HepG2 (cell line): ENCODE results near the gene LAIR1.
"Not testable (repeated sequence)": the region's sequence is repeated elsewhere in the genome, so short reads cannot be mapped to it uniquely, and the experiment has no call there.

Experiments
- CBFB ChIP-seq: sonication (generic); formaldehyde crosslinking; IDR thresholded peaks from 2 replicates; pipeline ENCODE4 v1.4.0; 2020; ENCODE audit warnings: missing genetic modification reagents
- CHD2 ChIP-seq: IDR thresholded peaks from 2 replicates; pipeline ENCODE4 v1.6.1; 2011; ENCODE audit warnings: low read depth, low read length, improper control_type of control experiment
- ELF3 ChIP-seq: IDR thresholded peaks from 2 replicates; pipeline ENCODE4 v1.6.1; 2016; ENCODE audit warnings: missing genetic modification reagents, missing compliant biosample characterization
- EZH2 ChIP-seq: conservative IDR thresholded peaks from 2 replicates; pipeline ENCODE4 v1.6.1; 2012; ENCODE audit warnings: mild to moderate bottlenecking, low read depth, low read length, moderate library complexity
- JUNB ChIP-seq: sonication (generic); formaldehyde crosslinking; IDR thresholded peaks from 2 replicates; pipeline ENCODE4 v1.8.0; 2022; ENCODE audit warnings: missing genetic modification reagents, mild to moderate bottlenecking, borderline replicate concordance
- NFE2 ChIP-seq: sonication (generic); formaldehyde crosslinking; IDR thresholded peaks from 2 replicates; pipeline ENCODE4 v1.4.0; 2020; ENCODE audit warnings: missing genetic modification reagents
- POLR2AphosphoS5 ChIP-seq: IDR thresholded peaks from 2 replicates; pipeline ENCODE4 v1.6.1; 2012; ENCODE audit warnings: low read depth, low read length
- RAD21 ChIP-seq: fragments of 450-650 bp; formaldehyde crosslinking; IDR thresholded peaks from 2 replicates; pipeline ENCODE4 v1.5.0; 2020; ENCODE audit warnings: mild to moderate bottlenecking
- SP1 ChIP-seq, 2 experiments: fragments of 450-650 bp in 1 of 2; sonication (generic) in 1 of 2; formaldehyde crosslinking in 1 of 2; IDR thresholded peaks; 2 replicates each; pipeline versions ENCODE4 v1.4.0 to v1.6.1; 2016 to 2020; ENCODE audit warnings: missing genetic modification reagents in 1 of 2
- TBX3 ChIP-seq: fragments of 450-650 bp; IDR thresholded peaks from 2 replicates; pipeline ENCODE4 v1.6.1; 2017; ENCODE audit warnings: antibody characterized with exemption, mild to moderate bottlenecking, inconsistent platforms, borderline replicate concordance
- ZNF720 ChIP-seq: sonication (generic); formaldehyde crosslinking; IDR thresholded peaks from 2 replicates; pipeline ENCODE4 v1.4.0; 2020; ENCODE audit warnings: missing genetic modification reagents

GRCh38 chr19:54382041-54382440 lies 17.3 kb upstream of the LAIR1 start:
- not testable (repeated sequence) for TF ChIP-seq EZH2; CHD2; SP1 (IDR thresholded peaks at IDR 0.05); SP1 (CRISPR knock-in tag; IDR thresholded peaks at IDR 0.05); ELF3 (CRISPR knock-in tag); NFE2 (CRISPR knock-in tag); JUNB (CRISPR knock-in tag); TBX3; RAD21 (CRISPR knock-in tag); POLR2AphosphoS5; CBFB; ZNF720 (CRISPR knock-in tag)
